ENCODE results near the gene NRXN3. TPM values are rescaled to one million over a fixed set of nuclear protein-coding genes. Genes with fewer than 3 reads are reported as not detected.

Gene NRXN3
- total and polyA plus RNA-seq, 2 of the 4 experiments (the other 2 are of a cell fraction) = 4.8 to 25.1 TPM

- no peaks in the 10 kb centered on the region for H3K9me1 ChIP-seq (ENCODE audit: insufficient read depth, low read length)
- no peak overlapping the region for H4K91ac ChIP-seq (ENCODE audit: insufficient read depth, low read depth, low read length)
- in situ Hi-C loops (cut with MboI; ENCODE audit: low sequenced_read_pairs) = no loop called here
- ATAC-seq (ENCODE audit: low read depth) (no peak), DNase-seq (no peak)
- dilution Hi-C loops (cut with HindIII; ENCODE audit: low sequenced_read_pairs, unreplicated experiment) = no loop called here
- no peak overlapping the region for H3K27ac ChIP-seq (ENCODE audit: insufficient read depth, low read length)
- H4K20me1 ChIP-seq (ENCODE audit: insufficient read depth, low read length) = no peaks in the 10 kb centered on the region
- CTCF ChIA-PET = no interaction called here
- H3K18ac ChIP-seq (ENCODE audit: low read depth, low read length) = no peak overlapping the region
- no peak overlapping the region for H3K4me3 ChIP-seq (ENCODE audit: insufficient read depth, low read depth, low read length)
- no peak overlapping the region for H2AK5ac ChIP-seq (ENCODE audit: low read depth, low read length)
- TF ChIP-seq BHLHE40 (IDR thresholded peaks at IDR 0.05; ENCODE audit: low read depth, low read length) = no peak
- TF ChIP-seq SMC3 (IDR thresholded peaks at IDR 0.05; ENCODE audit: low read depth, low read length) = no peak
- TF ChIP-seq, protein P1, sequence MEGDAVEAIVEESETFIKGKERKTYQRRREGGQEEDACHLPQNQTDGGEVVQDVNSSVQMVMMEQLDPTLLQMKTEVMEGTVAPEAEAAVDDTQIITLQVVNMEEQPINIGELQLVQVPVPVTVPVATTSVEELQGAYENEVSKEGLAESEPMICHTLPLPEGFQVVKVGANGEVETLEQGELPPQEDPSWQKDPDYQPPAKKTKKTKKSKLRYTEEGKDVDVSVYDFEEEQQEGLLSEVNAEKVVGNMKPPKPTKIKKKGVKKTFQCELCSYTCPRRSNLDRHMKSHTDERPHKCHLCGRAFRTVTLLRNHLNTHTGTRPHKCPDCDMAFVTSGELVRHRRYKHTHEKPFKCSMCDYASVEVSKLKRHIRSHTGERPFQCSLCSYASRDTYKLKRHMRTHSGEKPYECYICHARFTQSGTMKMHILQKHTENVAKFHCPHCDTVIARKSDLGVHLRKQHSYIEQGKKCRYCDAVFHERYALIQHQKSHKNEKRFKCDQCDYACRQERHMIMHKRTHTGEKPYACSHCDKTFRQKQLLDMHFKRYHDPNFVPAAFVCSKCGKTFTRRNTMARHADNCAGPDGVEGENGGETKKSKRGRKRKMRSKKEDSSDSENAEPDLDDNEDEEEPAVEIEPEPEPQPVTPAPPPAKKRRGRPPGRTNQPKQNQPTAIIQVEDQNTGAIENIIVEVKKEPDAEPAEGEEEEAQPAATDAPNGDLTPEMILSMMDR (conservative IDR thresholded peaks at IDR 0.05; ENCODE audit: low read depth, low read length) = no peak
- no peak for TF ChIP-seq NFE2L2 (IDR thresholded peaks at IDR 0.05; ENCODE audit: low read depth, low read length)
- no peak for TF ChIP-seq MXI1 (IDR thresholded peaks at IDR 0.05; ENCODE audit: borderline replicate concordance, low read depth, low read length)
- no peak for TF ChIP-seq CEBPB (IDR thresholded peaks at IDR 0.05; ENCODE audit: low read depth, low read length)
- TF ChIP-seq, protein P2, sequence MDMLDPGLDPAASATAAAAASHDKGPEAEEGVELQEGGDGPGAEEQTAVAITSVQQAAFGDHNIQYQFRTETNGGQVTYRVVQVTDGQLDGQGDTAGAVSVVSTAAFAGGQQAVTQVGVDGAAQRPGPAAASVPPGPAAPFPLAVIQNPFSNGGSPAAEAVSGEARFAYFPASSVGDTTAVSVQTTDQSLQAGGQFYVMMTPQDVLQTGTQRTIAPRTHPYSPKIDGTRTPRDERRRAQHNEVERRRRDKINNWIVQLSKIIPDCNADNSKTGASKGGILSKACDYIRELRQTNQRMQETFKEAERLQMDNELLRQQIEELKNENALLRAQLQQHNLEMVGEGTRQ (IDR thresholded peaks at IDR 0.05; ENCODE audit: low read depth, low read length) = no peak
- no peak for TF ChIP-seq RAD21 (IDR thresholded peaks at IDR 0.05; ENCODE audit: low read length)
- TF ChIP-seq ELK1 (IDR thresholded peaks at IDR 0.05; ENCODE audit: borderline replicate concordance, low read depth, low read length) = no peak
- no peak for TF ChIP-seq MAFK (IDR thresholded peaks at IDR 0.05; ENCODE audit: low read depth, low read length)
- no peak for TF ChIP-seq POLR2A (IDR thresholded peaks at IDR 0.05; ENCODE audit: low read depth, low read length)
- no peak for TF ChIP-seq FOS (IDR thresholded peaks at IDR 0.05; ENCODE audit: low read depth, low read length)
- TF ChIP-seq RFX5 (IDR thresholded peaks at IDR 0.05; ENCODE audit: low read depth, low read length) = no peak
- no peak for TF ChIP-seq RCOR1 (IDR thresholded peaks at IDR 0.05; ENCODE audit: insufficient replicate concordance, low read length)
- TF ChIP-seq MAZ (IDR thresholded peaks at IDR 0.05; ENCODE audit: borderline replicate concordance, low read depth, low read length) = no peak
- H2AK9ac ChIP-seq (replicated peaks; ENCODE audit: low read depth, low read length, poor library complexity) = no peak overlapping the region
- no peaks in the 10 kb centered on the region for H3K36me3 ChIP-seq (ENCODE audit: control insufficient read depth, insufficient read depth, low read length)
- no peak overlapping the region for H4K5ac ChIP-seq (ENCODE audit: low read depth, low read length)
- H2BK20ac ChIP-seq (ENCODE audit: low read depth, low read length) = no peak overlapping the region
- H3K56ac ChIP-seq (ENCODE audit: extremely low read depth, insufficient read depth, low read length) = no peak overlapping the region
- no peak overlapping the region for H3K23ac ChIP-seq (ENCODE audit: low read depth, low read length)
- H4K8ac ChIP-seq (ENCODE audit: low read depth in 2 of 2, low read length in 2 of 2) = no peak overlapping the region
- no peak overlapping the region for H2BK5ac ChIP-seq (ENCODE audit: low read depth, low read length, poor library complexity, severe bottlenecking)
- no peak overlapping the region for H2BK120ac ChIP-seq (ENCODE audit: low read depth, low read length)
- H3K4me2 ChIP-seq (ENCODE audit: low read depth, low read length) = no peak overlapping the region
- H2BK15ac ChIP-seq (ENCODE audit: low read depth, low read length) = no peak overlapping the region
- no CpG with 5 or more reads among the region's 1 CpG for WGBS, 2 experiments (ENCODE audit: extremely low coverage in 2 of 2, insufficient read length in 1 of 2)
- H3K27me3 ChIP-seq (ENCODE audit: control insufficient read depth, insufficient read depth, low read length) = no peaks in the 10 kb centered on the region
- no peak overlapping the region for H3K9ac ChIP-seq (ENCODE audit: low read depth, low read length)
- peaks cover 5% of the 10 kb centered on the region; the same call in 1 of the 2 replicates for H3K9me3 ChIP-seq (ENCODE audit: control insufficient read depth, insufficient read depth, low read length)
- no TSS peak for BruUV-seq (replicated peaks)
- no peak overlapping the region for H2AFZ ChIP-seq (replicated peaks; ENCODE audit: low read length, poor library complexity)
- POLR2A ChIA-PET (ENCODE audit: unreplicated experiment) = no interaction called here
- no peaks in the 10 kb centered on the region for H3K4me1 ChIP-seq (ENCODE audit: control insufficient read depth, insufficient read depth, low read length)
- no peaks in the 10 kb centered on the region for H3K79me1 ChIP-seq (ENCODE audit: low read depth in 1 of 2, low read length in 2 of 2)
- H3K14ac ChIP-seq (replicated peaks; ENCODE audit: low read depth, low read length) = no peak overlapping the region
- intact Hi-C loops (cut with micrococcal nuclease) = no loop called here
- H3K4ac ChIP-seq (ENCODE audit: low read depth, low read length) = no peak overlapping the region
Measured at GRCh38 chr14:78612666-78613065, 442.5 kb downstream of the NRXN3 start.

Measured in IMR-90 (cell line).